HL-60 (cell line): ENCODE results near the gene POU2F2.

ENCODE experiments used
- CTCF ChIP-seq: IDR thresholded peaks from one replicate; pipeline ENCODE4 v1.5.1; 2011; ENCODE audit warnings: low read length, control low read depth, inconsistent platforms; ENCODE audit not compliant: insufficient read depth
- POLR2AphosphoS5 ChIP-seq: IDR thresholded peaks from 2 replicates; pipeline ENCODE4 v1.6.1; 2012; ENCODE audit warnings: low read depth

- no peak for TF ChIP-seq POLR2AphosphoS5
- no peak for TF ChIP-seq CTCF
These were observed 69.9 kb downstream of the POU2F2 start for GRCh38 chr19:42062381-42062780.
